ENCODE measurements around the gene CYP1A2.

Gene CYP1A2

GRCh38 chr15:74749832-74750231 lies 1.2 kb downstream of the CYP1A2 start:
- no peak for TF ChIP-seq POLR2AphosphoS5 (IDR thresholded peaks at IDR 0.05; ENCODE audit: low read depth, low read length)
- TF ChIP-seq SIN3A (IDR thresholded peaks at IDR 0.05; ENCODE audit: borderline replicate concordance, insufficient read depth, low read length): no peak
- no peak for TF ChIP-seq FOXP2 (optimal IDR thresholded peaks at IDR 0.05; ENCODE audit: borderline replicate concordance, extremely low read depth, extremely low read length, insufficient read depth)
- TF ChIP-seq TAF1 (IDR thresholded peaks at IDR 0.05; ENCODE audit: borderline replicate concordance, insufficient read depth, low read length): no peak
- no peak for TF ChIP-seq REST (IDR thresholded peaks at IDR 0.05; ENCODE audit: insufficient read depth in 1 of 2, low read depth in 2 of 2, low read length in 2 of 2)

- no peak for TF ChIP-seq FOXP2 (optimal IDR thresholded peaks at IDR 0.05; ENCODE audit: borderline replicate concordance, extremely low read depth, extremely low read length, insufficient read depth)
- no peak for TF ChIP-seq REST (IDR thresholded peaks at IDR 0.05; ENCODE audit: insufficient read depth in 1 of 2, low read depth in 2 of 2, low read length in 2 of 2)
- no peak for TF ChIP-seq POLR2AphosphoS5 (IDR thresholded peaks at IDR 0.05; ENCODE audit: low read depth, low read length)
- no peak for TF ChIP-seq TAF1 (IDR thresholded peaks at IDR 0.05; ENCODE audit: borderline replicate concordance, insufficient read depth, low read length)
- no peak for TF ChIP-seq SIN3A (IDR thresholded peaks at IDR 0.05; ENCODE audit: borderline replicate concordance, insufficient read depth, low read length)
Measured at GRCh38 chr15:74750751-74751150, 2.1 kb downstream of the CYP1A2 start.

- no peak for TF ChIP-seq REST (IDR thresholded peaks at IDR 0.05; ENCODE audit: insufficient read depth in 1 of 2, low read depth in 2 of 2, low read length in 2 of 2)
- TF ChIP-seq SIN3A (IDR thresholded peaks at IDR 0.05; ENCODE audit: borderline replicate concordance, insufficient read depth, low read length): no peak
- TF ChIP-seq FOXP2 (optimal IDR thresholded peaks at IDR 0.05; ENCODE audit: borderline replicate concordance, extremely low read depth, extremely low read length, insufficient read depth): no peak
- no peak for TF ChIP-seq TAF1 (IDR thresholded peaks at IDR 0.05; ENCODE audit: borderline replicate concordance, insufficient read depth, low read length)
- TF ChIP-seq POLR2AphosphoS5 (IDR thresholded peaks at IDR 0.05; ENCODE audit: low read depth, low read length): no peak
Measured at GRCh38 chr15:74752011-74752410, 3.4 kb downstream of the CYP1A2 start.

GRCh38 chr15:74752531-74752930 lies 3.9 kb downstream of the CYP1A2 start:
- TF ChIP-seq FOXP2 (optimal IDR thresholded peaks at IDR 0.05; ENCODE audit: borderline replicate concordance, extremely low read depth, extremely low read length, insufficient read depth) (no peak), SIN3A (IDR thresholded peaks at IDR 0.05; ENCODE audit: borderline replicate concordance, insufficient read depth, low read length) (no peak), TAF1 (IDR thresholded peaks at IDR 0.05; ENCODE audit: borderline replicate concordance, insufficient read depth, low read length) (no peak), REST (IDR thresholded peaks at IDR 0.05; ENCODE audit: insufficient read depth in 1 of 2, low read depth in 2 of 2, low read length in 2 of 2) (no peak), POLR2AphosphoS5 (IDR thresholded peaks at IDR 0.05; ENCODE audit: low read depth, low read length) (no peak)

Measured in PFSK-1 (cell line).